Ovary (tissue), 9 donors: Measurements from ENCODE around the gene RWDD1. TPM values are rescaled to one million over a fixed set of nuclear protein-coding genes. Genes with fewer than 3 reads are reported as not detected.

Source experiments
- DNase-seq, 5 donors: peaks; one replicate each; pipeline ENCODE4 v3.0.0-alpha.2; 2019 to 2020
- H3K27ac ChIP-seq, 2 donors: fragments of 200-600 bp; one replicate each; pipeline versions ENCODE4 v1.5.1 to v1.8.0; 2019 to 2022
- H3K27me3 ChIP-seq: fragments of 200-600 bp; one replicate; pipeline ENCODE4 v1.8.0; 2022
- H3K36me3 ChIP-seq: fragments of 200-600 bp; sonication (generic); one replicate; pipeline ENCODE4 v1.5.1; 2019
- H3K4me1 ChIP-seq: one replicate; pipeline ENCODE4 v1.8.1; 2013; ENCODE audit warnings: mild to moderate bottlenecking, moderate library complexity; ENCODE audit not compliant: insufficient read depth
- H3K4me3 ChIP-seq: fragments of 200-600 bp; sonication (generic); one replicate; pipeline ENCODE4 v1.5.1; 2017
- H3K9me3 ChIP-seq, 2 donors: fragments of 200-600 bp in 1 of 2; sonication (generic) in 1 of 2; one replicate each; pipeline versions ENCODE4 v1.5.1 to v1.8.1; 2013 to 2019; ENCODE audit warnings: mild to moderate bottlenecking in 1 of 2, moderate library complexity in 1 of 2
- EP300 ChIP-seq: sonication (generic); formaldehyde crosslinking; IDR thresholded peaks from one replicate; pipeline ENCODE4 v1.6.1; 2017; ENCODE audit warnings: antibody characterized with exemption
- POLR2A ChIP-seq: fragments of 450-650 bp; IDR thresholded peaks from one replicate; pipeline ENCODE4 v1.6.1; 2017; ENCODE audit warnings: antibody characterized with exemption, mild to moderate bottlenecking, moderate library complexity
- WGBS, 3 donors: extraction: QIAGEN DNeasy Blood & Tissue Kit in 1 of 3; methylation state at CpG; one replicate each; pipeline versions ENCODE4 v1.1.5 to v1.1.7; 2013 to 2017; 5-methylcytosine and 5-hydroxymethylcytosine counted together
- intact Hi-C, 4 donors: fragments of 100-400 bp; cut with DNase I; formaldehyde crosslinking; loops; one replicate each; pipeline versions ENCODE4 v1.11.0 to v1.15.1; 2022 to 2023
- polyA plus RNA-seq, 2 donors: library from polyadenylated mRNA; stranded (reverse); fragments of 200-250 nt in 1 of 2; fragments of 350-450 nt in 1 of 2; fragmentation: Illumina TruSeq in 1 of 2; extraction: RNeasy Lipid Tissue Mini Kit (QIAGEN cat#74804) in 1 of 2; gene quantifications; one replicate each; pipeline ENCODE4 v1.2.3, GENCODE V29; 2013 to 2014
- total RNA-seq, 7 donors: library from RNA; depleted of rRNA in 2 of 7; stranded (reverse); fragments of >200 nt in 2 of 7; fragmentation: NEBNext Ultra II Directional in 3 of 7; extraction: Animal tissue kit (Norgen Biotek cat#: 25700) in 3 of 7; gene quantifications; one replicate each; pipeline versions ENCODE4 v1.1.0 to v1.2.4, GENCODE V29; 2016 to 2023
- TF ChIP-seq, protein P1 (sequence below), 3 donors: fragments of 450-650 bp in 2 of 3; fragments of 200-600 bp in 1 of 3; IDR thresholded peaks; one replicate each; pipeline versions ENCODE4 v1.5.1 to v1.8.0; 2016 to 2022; ENCODE audit warnings: antibody characterized with exemption in 3 of 3, mild to moderate bottlenecking in 1 of 3
- donor health status: DM: no; HTN: no; CAD: no; lungs with moderate emphysema.
- donor health status: DM: no; HTN: no; CAD: no.
- donor health status: Bipolar disorder and iron deficiency.
- donor health status: DM: yes; HTN: yes; CAD: no.
- donor health status: DM: no; HTN: no; CAD: no.
- donor health status: DM: yes; HTN: yes; CAD: no.

RWDD1 gene
- total and polyA plus RNA-seq, 9 donors, result 36.5 to 82.2 (median 49.3) TPM

DNA sequence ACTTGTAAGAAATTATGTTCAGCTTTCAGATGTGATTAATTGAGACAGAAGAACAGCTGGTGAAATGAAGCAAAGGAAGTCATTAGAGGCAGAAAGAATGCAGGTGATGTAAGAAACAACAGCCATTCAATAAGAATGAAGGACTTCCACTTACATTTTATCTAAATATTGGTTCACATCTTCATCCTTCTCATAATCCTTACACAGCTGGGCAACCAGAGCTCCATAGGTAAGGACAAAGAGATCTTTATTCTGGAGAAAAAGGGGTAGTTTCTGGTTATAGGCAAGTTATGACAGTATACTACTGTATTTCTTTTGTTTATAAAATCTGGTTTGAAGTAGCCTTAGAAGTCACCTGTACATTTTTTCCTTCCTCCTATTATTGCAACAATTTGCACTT lies 28.2 kb upstream of the RWDD1 start:
- no peaks in the 10 kb centered on the region for H3K9me3 ChIP-seq
- no peak overlapping the region for H3K27ac ChIP-seq
- no peaks in the 10 kb centered on the region for H3K36me3 ChIP-seq
- TF ChIP-seq, protein P1, sequence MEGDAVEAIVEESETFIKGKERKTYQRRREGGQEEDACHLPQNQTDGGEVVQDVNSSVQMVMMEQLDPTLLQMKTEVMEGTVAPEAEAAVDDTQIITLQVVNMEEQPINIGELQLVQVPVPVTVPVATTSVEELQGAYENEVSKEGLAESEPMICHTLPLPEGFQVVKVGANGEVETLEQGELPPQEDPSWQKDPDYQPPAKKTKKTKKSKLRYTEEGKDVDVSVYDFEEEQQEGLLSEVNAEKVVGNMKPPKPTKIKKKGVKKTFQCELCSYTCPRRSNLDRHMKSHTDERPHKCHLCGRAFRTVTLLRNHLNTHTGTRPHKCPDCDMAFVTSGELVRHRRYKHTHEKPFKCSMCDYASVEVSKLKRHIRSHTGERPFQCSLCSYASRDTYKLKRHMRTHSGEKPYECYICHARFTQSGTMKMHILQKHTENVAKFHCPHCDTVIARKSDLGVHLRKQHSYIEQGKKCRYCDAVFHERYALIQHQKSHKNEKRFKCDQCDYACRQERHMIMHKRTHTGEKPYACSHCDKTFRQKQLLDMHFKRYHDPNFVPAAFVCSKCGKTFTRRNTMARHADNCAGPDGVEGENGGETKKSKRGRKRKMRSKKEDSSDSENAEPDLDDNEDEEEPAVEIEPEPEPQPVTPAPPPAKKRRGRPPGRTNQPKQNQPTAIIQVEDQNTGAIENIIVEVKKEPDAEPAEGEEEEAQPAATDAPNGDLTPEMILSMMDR (IDR thresholded peaks at IDR 0.05), result no peak
- TF ChIP-seq EP300 (no peak), POLR2A (no peak)
- H3K27me3 ChIP-seq, result no peaks in the 10 kb centered on the region
- no peak for DNase-seq
- H3K4me3 ChIP-seq, result no peak overlapping the region
- H3K4me1 ChIP-seq, result no peaks in the 10 kb centered on the region
- intact Hi-C loops, result no loop called here

GRCh38 chr6:116545651-116546050 lies 25.7 kb upstream of the RWDD1 start, which contains the start of gene TRAPPC3L:
TSS of gene TRAPPC3L (minus strand) at chr6:116545684. CDS start at chr6:116545514, 170 bp downstream.
- intact Hi-C loops, result no loop called here
- TF ChIP-seq EP300, result no peak
- TF ChIP-seq, protein P1 (IDR thresholded peaks at IDR 0.05), result no peak
- no peak for TF ChIP-seq POLR2A
- H3K9me3 ChIP-seq, result no peaks in the 10 kb centered on the region
- H3K27ac ChIP-seq, result no peak within 1 kb of the TSS
- no peak within 1 kb of the TSS for H3K4me3 ChIP-seq
- no peaks in the 10 kb centered on the region for H3K27me3 ChIP-seq
- no peaks in the 10 kb centered on the region for H3K4me1 ChIP-seq
- WGBS, 3 donors, result 34 to 48% (median 37%) methylated on average over 4 of the region's 4 CpGs
- no peak for DNase-seq
- H3K36me3 ChIP-seq, result no peaks in the 10 kb centered on the region

GRCh38 chr6:116547358-116547757 lies 23.9 kb upstream of the RWDD1 start:
- Histone ChIP-seq H3K9me3 (no peaks in the 10 kb centered on the region), H3K4me1 (no peaks in the 10 kb centered on the region), H3K27ac (no peak overlapping the region), H3K36me3 (no peaks in the 10 kb centered on the region), H3K27me3 (no peaks in the 10 kb centered on the region), H3K4me3 (no peak overlapping the region)
- intact Hi-C loops, result no loop called here
- WGBS, 3 donors, result 84 to 92% (median 85%) methylated on average over 6 of the region's 6 CpGs
- TF ChIP-seq EP300 (no peak), POLR2A (no peak)
- TF ChIP-seq, protein P1 (IDR thresholded peaks at IDR 0.05), result no peak
- DNase-seq, result no peak

GRCh38 chr6:116550796-116551195 lies 20.5 kb upstream of the RWDD1 start:
- Histone ChIP-seq H3K4me1 (no peaks in the 10 kb centered on the region), H3K4me3 (no peak overlapping the region), H3K27ac (no peak overlapping the region), H3K9me3 (no peaks in the 10 kb centered on the region), H3K27me3 (no peaks in the 10 kb centered on the region), H3K36me3 (no peaks in the 10 kb centered on the region)
- TF ChIP-seq POLR2A (no peak), EP300 (no peak)
- TF ChIP-seq, protein P1 (IDR thresholded peaks at IDR 0.05), result no peak
- DNase-seq, result no peak
- WGBS, 3 donors, result 41 to 51% (median 44%) methylated on average over 4 of the region's 4 CpGs
- intact Hi-C loops, result no loop called here

DNA sequence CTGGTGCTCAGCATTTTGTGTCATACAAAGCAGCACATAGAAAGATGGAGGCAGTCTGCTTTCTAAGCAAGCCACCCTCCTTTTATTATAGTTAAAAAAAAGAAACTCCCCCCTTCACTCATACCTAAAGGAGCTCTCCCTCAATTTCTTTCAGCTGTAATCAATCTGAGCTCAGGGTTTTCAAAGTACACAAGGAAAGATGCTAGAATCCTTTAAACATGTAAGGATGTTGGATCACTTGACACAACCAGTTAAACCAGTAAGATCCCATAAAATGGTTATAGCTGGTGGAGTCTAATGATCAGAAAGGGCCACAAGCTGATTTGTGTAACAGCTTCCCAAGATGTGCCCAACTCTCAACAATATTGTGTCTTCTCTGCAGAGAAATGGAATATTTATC lies 17.9 kb upstream of the RWDD1 start, which contains the start of gene CALHM4:
Gene CALHM4 (plus strand): TSS at position 301 of the 400 bp plus-strand sequence. CDS start 43 bp downstream, at position 344.
- Histone ChIP-seq H3K27ac (no peak within 1 kb of the TSS), H3K36me3 (no peaks in the 10 kb centered on the region), H3K4me3 (no peak within 1 kb of the TSS), H3K27me3 (no peaks in the 10 kb centered on the region), H3K4me1 (no peaks in the 10 kb centered on the region), H3K9me3 (no peaks in the 10 kb centered on the region)
- TF ChIP-seq, protein P1 (IDR thresholded peaks at IDR 0.05), result no peak
- TF ChIP-seq POLR2A, result no peak
- TF ChIP-seq EP300, result no peak
- DNase-seq, result no peak
- intact Hi-C loops, result no loop called here
